ENCODE results near the gene RPS15.
"Not testable (repeated sequence)": the region's sequence is repeated elsewhere in the genome, so short reads cannot be mapped to it uniquely, and the experiment has no call there.

The RPS15 gene

DNA sequence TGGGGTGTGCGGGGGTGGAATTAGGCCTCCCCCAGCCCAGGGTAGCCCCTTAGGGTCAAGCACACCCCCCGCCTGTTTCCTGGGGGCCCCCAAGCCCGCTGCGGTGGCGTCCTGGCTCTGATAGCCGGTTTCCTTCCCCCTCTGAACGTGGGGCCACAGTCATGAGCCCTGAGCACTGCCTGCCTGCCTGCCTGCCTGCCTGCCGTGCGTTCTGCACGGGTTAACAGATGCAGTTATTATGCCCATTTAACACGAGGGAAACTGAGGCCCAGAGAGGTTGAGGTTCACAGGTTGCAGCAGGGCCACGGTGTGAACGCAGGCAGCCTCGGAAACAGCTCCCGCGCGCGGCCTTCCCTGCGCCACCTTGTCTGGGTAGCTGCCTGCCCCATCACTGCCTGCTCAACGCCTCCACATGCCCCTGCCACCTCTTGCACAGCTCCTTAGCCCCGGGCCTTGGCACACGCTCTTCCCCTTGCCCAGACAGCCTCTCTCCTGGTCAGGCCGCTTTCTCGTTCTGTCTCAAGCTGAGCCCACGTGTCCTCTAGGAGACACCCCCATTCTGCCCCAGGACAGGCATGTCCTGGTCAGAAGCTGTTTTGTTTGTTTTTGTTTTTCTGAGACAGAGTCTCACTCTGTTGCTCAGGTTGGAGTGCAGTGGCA is 35.7 kb upstream of the RPS15 start:
- no peak for DNase-seq

DNA sequence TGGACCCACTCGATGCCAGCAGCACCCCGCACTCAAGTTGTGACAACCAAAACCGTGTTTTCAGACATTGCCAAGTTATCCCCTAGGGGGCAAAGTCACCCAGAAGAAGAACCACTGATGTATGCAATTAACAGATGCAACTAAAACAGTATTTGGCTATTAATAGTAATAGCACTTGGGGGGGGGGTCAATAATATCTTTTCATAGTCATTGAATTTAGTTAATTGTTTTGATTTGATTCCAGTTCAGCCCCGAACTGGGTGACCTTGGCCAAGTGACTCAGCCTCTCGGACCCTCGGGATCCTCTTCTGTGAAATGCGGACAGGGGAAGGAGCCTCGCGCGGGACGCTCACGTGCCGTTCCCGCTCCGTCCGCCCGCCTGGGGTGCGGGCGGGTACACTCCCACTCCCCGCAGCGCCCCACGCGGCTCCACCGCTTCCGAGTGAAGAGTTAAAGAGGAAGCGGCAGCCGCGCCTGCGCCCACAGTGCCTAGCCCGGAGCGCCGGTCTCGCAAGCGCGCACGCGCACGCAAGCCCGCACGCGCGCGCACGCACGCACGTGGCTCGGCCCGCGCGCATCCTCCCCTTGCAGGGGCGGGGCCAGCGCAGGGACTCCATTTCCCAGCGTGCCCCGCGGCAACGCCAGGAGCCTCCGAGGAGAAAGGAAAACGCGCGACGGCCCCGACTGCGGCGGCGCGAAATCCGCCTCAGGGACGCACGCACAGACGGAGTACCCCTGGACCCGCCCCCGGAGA is 31.2 kb upstream of the RPS15 start:
- DNase-seq, result peak; percentile 98

DNA sequence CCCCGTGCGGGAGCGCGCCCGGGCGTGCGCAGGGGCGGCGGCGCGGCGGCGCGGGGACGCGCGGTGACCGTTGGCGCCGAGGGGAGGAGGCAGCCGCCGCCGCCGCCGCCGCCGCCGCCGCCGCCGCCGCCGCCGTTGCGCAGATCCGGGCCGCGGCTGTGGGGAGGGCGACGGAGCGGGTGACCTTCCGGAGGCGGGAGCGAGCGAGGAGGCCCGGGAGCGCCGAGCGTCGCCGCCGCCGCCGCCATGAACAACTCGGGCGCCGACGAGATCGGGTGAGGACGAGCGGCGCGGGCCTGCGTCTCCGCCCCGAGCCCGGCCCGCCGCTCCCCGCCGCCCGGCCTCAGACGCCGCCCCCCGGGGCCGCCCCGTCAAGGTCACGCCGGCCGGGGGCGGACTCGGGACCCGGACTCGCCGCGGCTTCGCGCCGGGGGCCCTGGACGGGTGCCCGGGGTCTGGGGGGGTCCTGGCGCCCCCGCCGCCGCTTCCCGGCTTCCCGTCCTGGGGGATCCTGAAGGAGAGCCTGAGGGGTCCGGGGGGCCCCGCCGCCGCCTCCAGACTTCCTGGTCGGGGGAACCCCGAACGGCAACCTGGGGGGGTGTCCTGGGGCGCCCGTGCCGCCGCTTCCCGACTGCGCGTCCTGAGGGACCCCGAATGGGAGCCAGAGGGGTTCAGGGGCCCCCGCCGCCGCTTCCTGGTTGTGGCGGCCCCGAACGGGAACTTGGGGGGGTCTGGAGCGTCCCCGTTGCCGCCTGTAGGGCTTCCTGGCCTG is 30.5 kb upstream of the RPS15 start, which contains the start of gene DAZAP1:
Gene DAZAP1 (plus strand): TSS at position 59 of the 772 bp plus-strand sequence. CDS start 188 bp downstream, at position 247.
- DNase-seq, result no peak

DNA sequence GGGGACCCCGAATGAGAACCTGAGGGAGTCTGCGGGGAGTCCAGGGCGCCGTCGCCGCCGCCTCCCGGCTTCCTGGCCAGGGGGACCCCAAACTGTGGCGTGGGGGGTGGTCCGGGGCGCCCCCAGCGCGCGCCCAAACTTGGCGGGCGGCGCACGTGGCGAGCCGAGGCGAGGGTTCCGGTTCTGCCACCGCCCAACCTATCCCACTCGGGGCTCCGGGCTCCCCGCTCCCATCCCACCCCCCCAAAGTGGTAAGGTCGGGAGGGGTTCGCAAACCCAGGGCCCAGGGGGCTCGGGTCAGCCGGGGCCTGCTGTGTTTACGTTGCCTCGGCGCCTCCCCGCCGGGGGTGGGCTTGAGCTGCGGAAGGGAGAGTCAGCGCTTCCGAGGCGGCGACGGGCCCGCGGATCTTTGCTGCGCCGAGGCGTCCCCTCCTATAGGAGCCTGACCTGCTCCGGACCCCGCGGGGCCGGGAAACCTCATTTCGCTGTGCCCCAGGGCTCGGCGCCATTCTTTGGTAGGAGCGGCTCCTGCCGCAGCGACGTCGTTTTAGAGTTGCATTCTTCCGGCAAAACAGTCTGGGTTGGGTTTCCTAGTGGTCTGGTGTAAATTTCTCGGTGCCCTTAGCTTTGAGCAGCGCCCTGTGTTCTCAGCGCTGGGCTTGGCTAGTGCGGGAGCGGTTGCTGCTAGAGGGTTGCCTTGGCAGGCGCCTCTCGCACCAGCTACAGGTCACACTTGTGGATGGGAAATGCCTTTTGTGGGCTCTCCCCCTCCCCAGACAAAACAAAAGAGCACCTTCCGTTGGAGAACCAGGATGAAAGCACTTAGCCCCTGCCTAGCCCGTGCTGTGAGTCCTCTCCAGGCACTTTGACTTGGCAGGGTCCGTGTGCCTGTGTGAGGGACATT is 29.6 kb upstream of the RPS15 start:
- DNase-seq, result no peak

DNA sequence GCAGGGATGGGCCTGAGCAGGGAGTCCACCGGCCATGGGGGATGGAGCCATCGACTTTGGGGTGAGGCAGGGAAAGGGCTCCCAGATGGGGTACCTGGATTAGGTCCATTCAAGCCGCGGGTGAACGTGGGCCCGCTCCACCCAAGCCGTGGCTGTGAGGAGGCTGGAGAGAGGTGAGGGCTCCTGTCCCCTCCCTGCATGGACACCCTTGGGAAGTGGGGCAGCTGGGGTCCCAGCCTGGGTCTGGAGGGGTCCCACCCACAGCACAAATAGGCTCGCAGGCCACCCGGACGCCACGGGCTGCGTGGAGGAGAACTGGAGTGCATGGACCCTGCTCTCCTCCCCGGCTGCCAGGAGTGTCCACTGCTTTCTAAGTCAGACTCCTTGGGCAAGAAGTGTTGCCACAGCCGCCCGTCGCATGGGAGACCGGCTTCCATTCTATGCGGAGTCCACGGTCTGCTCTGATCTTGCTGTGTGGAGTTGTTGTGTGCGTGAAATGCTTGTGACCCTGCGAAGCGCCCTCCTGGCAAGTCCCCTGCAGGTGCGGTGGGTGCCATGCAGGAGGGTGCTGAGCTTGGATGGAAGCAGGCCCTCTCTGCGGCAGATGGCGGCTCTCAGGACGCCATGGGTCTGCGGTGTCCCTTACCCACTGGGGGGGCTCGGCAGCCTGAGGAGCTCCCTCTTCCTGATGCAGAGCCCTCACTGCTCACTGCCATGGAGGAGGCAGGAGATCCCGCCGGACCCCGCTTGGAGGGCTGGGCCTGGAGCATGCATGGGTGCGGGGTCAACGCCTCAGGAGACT is 28.8 kb upstream of the RPS15 start:
- DNase-seq, result no peak

DNA sequence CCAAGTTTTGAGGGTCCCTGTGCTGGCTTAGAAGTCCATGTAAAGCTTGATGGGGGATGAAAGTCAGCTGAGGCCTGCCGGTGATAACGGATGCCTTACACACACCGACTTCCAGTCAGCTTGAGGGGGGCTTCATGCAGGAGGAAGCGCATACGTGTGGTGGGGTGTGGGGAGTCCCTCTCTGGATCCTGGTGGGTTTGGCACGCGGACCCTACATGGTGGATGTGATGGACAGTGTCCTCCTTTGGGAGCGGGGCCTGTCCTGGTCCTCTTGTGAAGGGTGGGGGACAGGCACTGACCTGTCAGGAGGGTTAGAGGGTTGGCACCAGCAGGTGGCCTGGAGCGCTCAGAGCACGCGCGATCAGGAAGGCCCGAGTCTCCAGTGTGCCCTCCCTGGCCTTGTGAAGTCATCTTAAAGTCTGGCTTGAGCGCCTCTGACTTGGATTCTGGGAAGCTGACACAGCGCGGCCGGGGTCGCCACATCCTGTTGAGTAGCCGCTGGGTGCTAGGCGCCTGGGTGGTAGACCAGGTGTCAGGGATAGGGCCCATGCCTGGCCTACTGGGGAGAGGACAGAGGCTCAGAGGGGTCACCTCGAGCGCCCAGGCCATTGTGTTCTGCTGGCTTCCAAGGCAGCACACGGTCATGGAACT is 27.9 kb upstream of the RPS15 start:
- no peak for DNase-seq

DNA sequence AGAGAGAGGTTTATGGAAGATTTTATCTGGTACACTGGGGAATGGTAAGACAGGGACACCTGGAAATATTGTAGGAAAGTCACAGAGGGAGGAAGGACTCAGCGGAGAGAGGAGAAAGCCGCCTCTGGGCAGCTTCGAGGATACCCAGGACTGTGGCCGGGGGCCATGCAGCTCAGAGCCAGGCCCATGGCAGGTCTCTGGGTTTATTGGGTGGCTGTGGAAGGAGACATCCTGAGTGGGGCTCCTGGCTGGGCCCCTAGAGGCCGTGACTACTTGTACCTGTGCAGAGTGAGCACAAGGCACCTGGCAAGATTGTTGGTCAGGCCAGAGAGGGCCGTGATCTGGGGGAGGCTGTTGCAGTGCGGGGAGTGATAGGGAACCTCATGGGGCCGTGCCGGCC is 27.4 kb upstream of the RPS15 start:
- no peak for DNase-seq

DNA sequence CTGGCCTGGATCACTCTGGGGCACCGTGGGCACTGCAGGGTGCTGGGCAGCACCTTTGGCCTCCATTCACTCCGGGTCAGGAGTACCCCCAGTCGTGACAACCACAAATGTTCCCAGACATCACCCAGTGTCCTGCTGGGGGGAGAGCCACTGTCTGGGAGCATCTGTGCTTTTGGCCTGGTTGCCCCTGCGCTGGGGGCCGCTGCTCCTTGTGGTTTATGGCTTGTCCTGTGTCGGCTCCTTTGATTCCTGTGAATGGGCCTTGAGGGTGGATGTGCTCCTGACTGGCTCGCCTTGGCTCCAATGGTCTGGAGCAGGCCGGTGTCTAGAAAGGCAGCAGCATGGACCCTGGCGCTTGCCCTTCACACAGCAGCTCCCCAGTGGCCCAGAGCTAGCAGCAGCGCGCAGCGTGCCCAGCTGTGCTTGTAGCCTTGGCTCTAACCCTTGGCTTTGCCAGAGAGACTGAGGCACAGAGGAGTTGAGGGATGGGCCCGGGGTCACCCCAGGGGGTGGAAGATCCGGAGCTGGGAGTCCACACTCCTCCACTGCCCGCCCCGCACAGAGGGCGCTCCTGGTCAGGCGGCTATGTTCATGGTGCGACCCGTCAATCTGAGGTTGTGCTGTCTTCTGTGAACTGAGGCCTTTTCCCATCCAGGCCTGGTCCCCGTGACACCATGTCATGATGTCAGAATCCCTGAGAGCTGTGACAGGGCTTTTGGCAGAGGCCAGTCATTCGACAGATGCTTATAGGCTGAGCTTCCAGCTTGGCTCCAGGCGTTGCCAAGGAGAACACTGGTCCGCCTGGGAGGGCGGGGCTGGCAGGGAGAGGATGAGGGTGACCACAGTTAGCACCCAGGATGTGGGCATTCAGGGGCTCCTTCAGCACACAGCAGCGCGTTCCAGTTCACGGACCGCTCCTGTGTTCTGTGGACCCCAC is 26.7 kb upstream of the RPS15 start:
- DNase-seq, result no peak

DNA sequence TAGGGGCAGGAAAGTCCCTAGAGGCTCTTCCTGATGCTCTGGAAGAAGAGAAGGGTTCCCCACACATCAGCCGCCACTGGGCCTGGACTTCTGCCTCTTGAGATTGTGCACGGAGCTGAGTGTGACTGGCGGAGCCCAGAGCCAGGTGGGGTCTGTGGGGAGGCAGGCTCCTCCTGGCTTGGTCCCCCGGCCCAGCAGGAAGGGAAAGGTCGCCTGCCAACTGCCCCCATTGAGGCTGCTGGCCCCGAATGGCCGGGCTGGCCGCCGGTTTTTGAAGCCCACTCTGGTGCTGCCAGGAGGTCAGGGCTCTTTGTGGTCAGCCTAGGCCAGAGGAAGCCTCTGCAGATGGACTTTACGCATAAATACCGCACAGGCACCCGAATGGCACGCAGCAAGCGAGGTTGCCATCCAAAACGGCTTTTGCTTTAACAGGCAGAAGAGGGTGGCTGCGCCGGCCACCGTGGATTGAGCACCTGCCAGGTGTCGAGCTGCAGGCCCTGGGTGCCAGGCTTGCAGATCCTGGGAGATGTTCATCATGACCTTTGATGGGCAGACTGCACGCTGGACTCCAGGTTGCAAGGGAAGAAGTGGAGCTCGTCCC is 25.8 kb upstream of the RPS15 start:
- no peak for DNase-seq

DNA sequence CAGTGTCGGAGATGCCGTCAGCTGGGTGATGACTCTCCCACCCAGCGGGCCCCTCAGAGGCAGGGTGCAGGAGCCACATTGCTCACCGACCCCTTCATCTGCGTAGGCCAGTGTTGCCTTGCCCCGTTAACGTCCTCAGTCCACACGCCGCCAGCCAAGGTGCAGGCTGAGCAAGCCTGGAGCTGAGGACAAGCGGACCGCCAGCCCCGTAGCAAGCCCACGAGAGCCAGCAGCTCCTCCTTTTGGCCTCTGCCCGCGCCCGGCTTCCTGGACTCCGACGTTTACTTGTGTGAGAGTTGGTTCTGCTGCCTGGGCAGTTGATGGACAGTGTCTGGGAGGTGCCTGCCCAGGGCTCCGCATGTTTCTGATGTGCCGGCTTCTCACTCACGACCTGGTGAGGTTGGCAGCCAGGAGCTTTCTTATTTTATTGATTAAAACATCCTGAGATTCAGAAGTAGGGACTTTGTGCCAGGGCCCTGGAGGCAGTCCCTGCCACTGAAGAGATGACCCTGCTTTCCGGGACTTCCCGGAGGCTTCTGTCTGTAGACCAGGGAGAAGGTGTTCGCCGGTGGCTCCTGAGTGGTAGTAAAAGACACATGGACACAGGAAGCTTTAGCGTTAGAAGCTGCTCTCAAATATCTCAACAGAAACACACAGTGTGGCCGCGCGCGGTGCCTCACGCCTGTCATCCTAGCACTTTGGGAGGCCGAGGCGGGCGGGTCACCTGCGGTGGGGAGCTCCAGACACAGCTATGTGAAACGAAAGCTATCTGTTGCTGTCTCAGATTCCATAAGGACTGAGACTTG is 25.0 kb upstream of the RPS15 start:
- no peak for DNase-seq

DNA sequence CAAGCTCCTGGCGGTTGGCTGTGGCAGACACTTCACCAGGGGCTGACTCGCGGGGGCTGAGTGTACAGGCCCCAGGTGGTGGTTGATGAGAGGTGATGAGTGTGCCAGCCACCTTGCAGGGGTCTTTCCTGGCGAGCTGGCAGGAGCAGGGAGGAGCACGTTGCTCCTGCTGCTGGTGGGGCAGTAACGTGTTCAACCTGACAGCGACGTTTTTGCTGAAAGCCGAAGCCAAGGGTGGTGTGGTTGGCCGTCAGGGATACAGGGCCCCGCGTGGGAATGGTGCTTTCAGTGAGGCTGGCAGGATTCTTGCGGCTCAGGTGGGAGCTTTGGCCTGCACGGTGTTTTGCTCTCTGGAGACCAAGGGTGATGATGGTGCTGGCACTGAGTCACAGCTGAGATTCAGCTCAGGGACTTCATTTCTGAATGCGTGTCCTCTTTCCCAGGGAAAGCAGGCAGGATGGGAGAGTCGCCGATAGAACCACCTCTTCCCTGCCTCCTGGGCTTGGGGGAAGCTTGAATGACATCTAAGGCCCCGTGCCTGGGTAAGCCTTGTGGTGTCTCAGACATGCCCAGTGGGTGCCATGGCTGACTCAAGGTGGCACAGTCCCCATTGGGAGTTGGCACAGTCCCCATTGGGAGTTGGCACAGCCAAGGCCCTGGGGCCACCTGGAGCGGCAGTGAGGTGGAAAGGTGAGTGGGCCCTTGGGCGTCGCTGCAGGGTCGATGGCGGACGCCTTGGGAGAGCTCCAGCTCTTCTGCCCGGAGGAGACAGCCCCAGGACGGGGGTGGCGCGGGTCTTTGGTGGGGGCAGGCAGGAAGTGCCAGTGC is 22.0 kb upstream of the RPS15 start:
- no peak for DNase-seq

DNA sequence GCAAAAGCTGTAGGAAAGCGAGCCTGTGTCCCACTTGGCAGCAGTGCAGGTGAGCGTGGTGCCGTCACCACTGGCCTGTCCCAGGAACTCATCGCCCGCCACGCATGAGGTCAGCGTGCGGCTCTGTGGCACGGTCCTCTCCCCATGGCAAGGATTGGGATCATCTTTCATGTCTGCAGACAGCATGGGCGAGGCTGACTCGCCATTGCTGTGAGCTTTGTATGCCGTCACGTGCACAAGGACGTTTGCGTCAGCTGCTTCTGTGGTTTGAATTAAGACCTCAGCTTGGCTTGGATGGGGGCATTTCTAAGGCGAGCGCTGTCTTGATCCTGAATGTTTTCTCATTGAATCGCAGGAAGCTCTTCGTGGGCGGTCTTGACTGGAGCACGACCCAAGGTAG is 21.1 kb upstream of the RPS15 start:
- DNase-seq, result no peak

DNA sequence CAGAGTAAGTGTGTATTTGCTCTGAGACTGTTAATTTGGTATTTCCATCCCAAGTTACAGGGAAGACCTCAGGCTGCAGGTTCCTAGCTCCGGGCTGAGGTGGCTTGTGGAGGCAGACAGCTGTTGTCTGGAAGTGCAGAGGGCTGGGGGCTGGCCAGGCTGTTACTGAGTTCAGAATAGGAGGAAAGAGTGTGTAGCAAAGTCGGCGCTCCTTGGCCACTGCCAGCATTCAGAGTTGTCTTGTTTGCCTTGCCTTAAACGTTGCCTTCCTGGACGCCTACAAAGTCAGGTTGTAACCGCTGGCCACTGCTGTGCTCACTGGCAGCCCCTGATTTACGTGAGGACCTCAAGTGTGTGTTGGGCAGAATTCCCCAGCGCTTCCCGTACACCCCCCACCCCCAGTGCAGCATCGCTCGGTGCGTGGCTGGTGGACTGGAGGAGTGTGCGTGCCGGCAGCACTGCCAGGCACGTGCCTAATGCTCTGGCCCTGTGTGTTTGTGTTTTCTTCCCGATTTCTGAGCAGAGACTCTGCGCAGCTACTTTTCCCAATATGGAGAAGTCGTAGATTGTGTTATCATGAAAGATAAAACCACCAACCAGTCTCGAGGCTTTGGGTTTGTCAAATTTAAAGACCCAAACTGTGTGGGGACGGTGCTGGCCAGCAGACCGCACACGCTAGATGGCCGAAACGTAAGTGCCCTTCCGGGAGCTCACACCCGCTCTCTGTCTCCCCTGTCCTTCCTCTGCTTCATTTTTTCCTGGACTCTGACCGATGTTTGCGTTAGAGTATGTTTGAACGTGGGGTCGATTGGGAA is 20.3 kb upstream of the RPS15 start:
- DNase-seq, result no peak

DNA sequence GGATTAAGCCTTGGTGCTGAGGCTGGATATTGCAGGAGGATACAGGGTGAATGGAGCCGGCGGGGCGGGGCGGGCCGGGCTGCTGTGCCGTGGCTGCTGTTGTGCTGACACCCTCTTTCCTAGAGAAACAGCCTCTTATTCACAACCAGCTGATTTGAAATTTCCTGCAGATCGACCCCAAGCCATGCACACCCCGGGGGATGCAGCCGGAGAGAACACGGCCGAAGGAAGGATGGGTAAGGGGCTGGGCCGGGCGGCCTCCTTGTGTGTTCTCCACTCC is 19.8 kb upstream of the RPS15 start:
- DNase-seq, result no peak

DNA sequence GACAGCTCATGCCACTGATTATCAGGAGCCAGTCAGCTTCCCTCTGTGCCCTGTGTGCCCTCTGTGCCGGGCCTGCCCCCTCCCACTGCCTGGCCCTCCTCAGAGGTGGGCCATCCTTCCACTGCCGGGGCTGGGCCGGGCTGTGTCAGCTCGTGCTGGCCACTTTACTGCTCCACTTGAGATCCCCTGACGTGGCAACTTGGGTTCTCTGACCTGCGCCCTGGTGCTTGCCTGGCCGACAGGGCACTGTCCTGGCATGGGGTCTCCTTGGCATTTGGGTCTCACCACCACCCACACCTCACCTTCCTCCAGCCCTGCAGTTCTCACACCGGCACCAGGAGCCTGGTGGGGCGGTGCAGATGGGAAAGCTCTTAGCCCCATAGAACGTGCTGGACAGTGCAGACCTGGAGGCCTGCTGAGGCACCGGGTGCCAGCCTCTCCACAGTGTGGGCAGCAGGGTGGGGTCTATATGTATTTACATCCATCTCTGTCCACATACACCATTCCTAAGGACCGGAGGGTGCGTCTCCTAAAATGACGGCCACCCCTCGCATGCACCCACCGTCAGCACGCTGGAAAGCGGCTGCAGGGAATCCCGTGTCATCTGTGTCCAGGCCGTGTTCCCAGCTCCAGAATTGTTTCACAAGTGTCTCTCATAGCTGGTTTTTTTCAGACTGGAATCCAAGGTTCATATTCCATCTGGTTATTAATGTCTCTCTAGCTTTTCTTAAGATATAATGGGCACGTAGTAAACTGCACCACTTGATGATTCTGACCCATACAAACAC is 19.1 kb upstream of the RPS15 start:
- no peak for DNase-seq

DNA sequence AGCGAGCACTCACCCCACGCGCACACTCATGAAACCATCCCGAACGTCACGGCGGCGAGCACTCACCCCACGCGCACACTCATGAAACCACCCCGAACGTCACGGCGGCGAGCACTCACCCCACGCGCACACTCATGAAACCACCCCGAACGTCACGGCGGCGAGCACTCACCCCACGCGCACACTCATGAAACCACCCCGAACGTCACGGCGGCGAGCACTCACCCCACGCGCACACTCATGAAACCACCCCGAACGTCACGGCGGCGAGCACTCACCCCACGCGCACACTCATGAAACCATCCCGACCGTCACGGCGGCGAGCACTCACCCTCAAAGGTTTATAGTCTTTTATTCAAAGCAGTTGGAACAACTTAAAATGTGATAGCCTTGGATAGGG is 18.1 kb upstream of the RPS15 start:
- DNase-seq, result not testable (repeated sequence)
